ENCODE measurements around the gene NFIB. TPM values are rescaled to one million over a fixed set of nuclear protein-coding genes. Genes with fewer than 3 reads are reported as not detected.
A peak's percentile ranks its signal among the peaks of the same experiment; 100 is the strongest.

NFIB gene
- total RNA-seq, 4 donors from 2014 or later, result 85.3 to 173 (median 115) TPM

GRCh38 chr9:14236591-14236990 is 77.3 kb downstream of the NFIB start:
- H3K36me3 ChIP-seq, result no peaks in the 10 kb centered on the region
- peak overlapping the region; percentile 10 to 26 for H3K27ac ChIP-seq
- H3K27me3 ChIP-seq, result no peaks in the 10 kb centered on the region
- TF ChIP-seq CTCF (IDR thresholded peaks at IDR 0.05) (no peak), POLR2A (IDR thresholded peaks at IDR 0.05) (no peak)
- H3K4me1 ChIP-seq, result no peaks in the 10 kb centered on the region
- no peak for DNase-seq
- H3K9me3 ChIP-seq, result no peaks in the 10 kb centered on the region
- intact Hi-C loops (cut with DNase I; ENCODE audit: low total_unique reads), result no loop called here
- no peak overlapping the region for H3K4me3 ChIP-seq

DNA sequence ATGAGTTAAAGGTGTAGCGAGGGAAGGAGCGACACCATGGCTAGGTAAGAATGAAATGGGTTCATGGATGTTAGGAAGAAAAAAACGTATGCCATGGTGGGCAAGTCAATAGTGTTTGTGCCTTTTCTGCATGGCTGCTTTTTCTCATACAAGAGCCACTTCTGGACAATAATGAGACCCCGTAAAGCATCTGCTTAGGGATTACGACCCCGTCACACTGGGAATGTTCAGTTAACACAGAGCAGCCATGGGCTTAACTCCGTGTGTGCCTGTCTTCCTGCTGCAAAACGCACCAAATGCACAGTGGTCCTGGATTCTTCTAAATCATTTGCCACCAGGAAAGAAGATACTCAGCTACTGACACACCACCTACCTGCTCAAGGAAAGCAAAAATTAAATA is 81.8 kb downstream of the NFIB start:
- Histone ChIP-seq H3K9me3 (no peaks in the 10 kb centered on the region), H3K27me3 (no peaks in the 10 kb centered on the region), H3K27ac (no peak overlapping the region), H3K36me3 (no peaks in the 10 kb centered on the region), H3K4me3 (no peak overlapping the region), H3K4me1 (no peaks in the 10 kb centered on the region)
- no peak for DNase-seq
- TF ChIP-seq POLR2A (IDR thresholded peaks at IDR 0.05) (no peak), CTCF (IDR thresholded peaks at IDR 0.05) (no peak)
- intact Hi-C loops (cut with DNase I; ENCODE audit: low total_unique reads), result no loop called here

GRCh38 chr9:14231196-14231990 is 82.5 kb downstream of the NFIB start:
- H3K4me3 ChIP-seq, result no peak overlapping the region
- H3K4me1 ChIP-seq, result no peaks in the 10 kb centered on the region
- intact Hi-C loops (cut with DNase I; ENCODE audit: low total_unique reads), result no loop called here
- H3K27me3 ChIP-seq, result no peaks in the 10 kb centered on the region
- no peaks in the 10 kb centered on the region for H3K9me3 ChIP-seq
- H3K36me3 ChIP-seq, result no peaks in the 10 kb centered on the region
- TF ChIP-seq CTCF (IDR thresholded peaks at IDR 0.05) (no peak), POLR2A (IDR thresholded peaks at IDR 0.05) (no peak)
- no peak for DNase-seq
- H3K27ac ChIP-seq, result no peak overlapping the region

DNA sequence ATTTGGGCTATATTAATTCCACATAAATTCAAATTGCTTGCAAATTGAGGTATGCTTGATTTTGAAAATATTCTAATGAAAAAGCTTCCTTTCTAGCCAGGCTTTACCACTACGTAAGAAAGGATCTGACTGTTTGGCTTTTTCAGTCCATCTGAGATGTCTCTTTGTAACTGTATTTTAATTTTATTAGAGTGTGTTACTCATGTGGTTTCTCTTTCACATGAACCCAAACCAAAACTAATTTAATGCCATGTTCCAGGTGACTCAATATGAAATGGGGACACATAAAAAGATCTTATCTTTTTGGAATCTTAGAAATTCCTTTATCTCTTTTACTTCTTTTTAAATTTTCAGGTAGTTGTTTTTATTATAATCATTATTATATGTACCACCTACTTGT is 85.3 kb downstream of the NFIB start:
- TF ChIP-seq POLR2A (IDR thresholded peaks at IDR 0.05), result no peak
- TF ChIP-seq CTCF (IDR thresholded peaks at IDR 0.05), result no peak
- Histone ChIP-seq H3K4me3 (no peak overlapping the region), H3K27me3 (no peaks in the 10 kb centered on the region), H3K36me3 (no peaks in the 10 kb centered on the region), H3K4me1 (no peaks in the 10 kb centered on the region), H3K27ac (no peak overlapping the region), H3K9me3 (no peaks in the 10 kb centered on the region)
- no peak for DNase-seq
- intact Hi-C loops (cut with DNase I; ENCODE audit: low total_unique reads), result no loop called here

GRCh38 chr9:14226855-14227532 is 86.9 kb downstream of the NFIB start:
- Histone ChIP-seq H3K27ac (no peak overlapping the region), H3K27me3 (no peaks in the 10 kb centered on the region), H3K4me3 (no peak overlapping the region), H3K4me1 (peaks cover 0 to 3% of the 10 kb centered on the region in 2 donors), H3K36me3 (no peaks in the 10 kb centered on the region), H3K9me3 (no peaks in the 10 kb centered on the region)
- TF ChIP-seq POLR2A (IDR thresholded peaks at IDR 0.05), result no peak
- no peak for TF ChIP-seq CTCF (IDR thresholded peaks at IDR 0.05)
- no peak for DNase-seq
- intact Hi-C loops (cut with DNase I; ENCODE audit: low total_unique reads), result no loop called here

All from uterus (tissue), 4 donors.